GM18870 (cell line): Measurements from ENCODE around the gene SRF.

Experiments used
- ATAC-seq: cut with Tn5 transposase; IDR thresholded peaks from one replicate; pipeline ENCODE4 v1.9.1; 2021; ENCODE audit warnings: moderate library complexity; ENCODE audit not compliant: unreplicated experiment

Gene SRF

GRCh38 chr6:43146709-43147688, 24.1 kb upstream of the SRF start:
- no peak for ATAC-seq

- ATAC-seq = no peak
Observed at GRCh38 chr6:43147691-43148477, 23.2 kb upstream of the SRF start.

GRCh38 chr6:43149265-43149664, 21.8 kb upstream of the SRF start:
- ATAC-seq = no peak

- ATAC-seq = no peak
Observed at GRCh38 chr6:43150051-43150751, 20.9 kb upstream of the SRF start.

GRCh38 chr6:43159599-43159998, 11.5 kb upstream of the SRF start:
- no peak for ATAC-seq

- no peak for ATAC-seq
Observed at GRCh38 chr6:43163899-43164298, 7.2 kb upstream of the SRF start.

- no peak for ATAC-seq
Observed at GRCh38 chr6:43170417-43170930, 595 bp upstream of the SRF start.

GRCh38 chr6:43171707-43172103, 636 bp downstream of the SRF start:
- no peak for ATAC-seq

GRCh38 chr6:43172104-43173007, 1.3 kb downstream of the SRF start:
- no peak for ATAC-seq

GRCh38 chr6:43173591-43174262, 2.7 kb downstream of the SRF start:
- no peak for ATAC-seq

GRCh38 chr6:43174263-43175112, 3.4 kb downstream of the SRF start:
- ATAC-seq = peak; percentile 72

- ATAC-seq = no peak
Observed at GRCh38 chr6:43175676-43176422, 4.8 kb downstream of the SRF start.

GRCh38 chr6:43176423-43176786, 5.3 kb downstream of the SRF start:
- ATAC-seq = no peak

GRCh38 chr6:43178150-43178549, 7.1 kb downstream of the SRF start:
- no peak for ATAC-seq

- ATAC-seq = no peak
Observed at GRCh38 chr6:43178951-43179830, 8.1 kb downstream of the SRF start.

GRCh38 chr6:43180058-43180457, 9.0 kb downstream of the SRF start:
- ATAC-seq = no peak

- ATAC-seq = no peak
Observed at GRCh38 chr6:43180985-43181384, 9.9 kb downstream of the SRF start.
